CD4-positive, alpha-beta T cell (primary cell): ENCODE measurements around the gene PPM1F. TPM values are rescaled to one million over a fixed set of nuclear protein-coding genes. Genes with fewer than 3 reads are reported as not detected.

Experiments
- ATAC-seq: fragments of 200-7000 bp; cut with Tn5 transposase; one replicate; pipeline ENCODE4 v1.10.0; 2022; ENCODE audit warnings: mild to moderate bottlenecking; ENCODE audit not compliant: poor library complexity
- CTCF ChIA-PET: fragments of 350-600 bp; sonication (Branson Sonifier 250); formaldehyde crosslinking; loops from one replicate; lab custom pipeline; 2021; ENCODE audit warnings: antibody characterized with exemption, inconsistent platforms; lab: Charles Lee
- POLR2A ChIA-PET: fragments of 350-600 bp; sonication (Branson Sonifier 250); formaldehyde crosslinking; loops from one replicate; lab custom pipeline; 2021; ENCODE audit warnings: antibody characterized with exemption, inconsistent platforms; lab: Charles Lee
- DNase-seq, 14 experiments: peaks; one replicate each; pipeline ENCODE4 v3.0.0-alpha.2; 2013 to 2020; ENCODE audit warnings: mixed read lengths in 2 of 14
- H3K27ac ChIP-seq, 2 donors: one replicate each; pipeline versions ENCODE4 v1.5.1 to v1.7.0; 2013; ENCODE audit warnings: low read length in 2 of 2, low read depth in 1 of 2, mild to moderate bottlenecking in 1 of 2
- H3K27me3 ChIP-seq, 2 experiments: 1 replicate in 1 of 2; 2 replicates in 1 of 2; pipeline versions ENCODE4 v1.6.1 to v1.7.0; 2013; ENCODE audit warnings: low read length in 2 of 2, control low read depth in 1 of 2, mild to moderate bottlenecking in 1 of 2, moderate library complexity in 1 of 2; ENCODE audit not compliant: insufficient read depth in 2 of 2, control insufficient read depth in 1 of 2
- H3K36me3 ChIP-seq: one replicate; pipeline ENCODE4 v1.6.1; 2013; ENCODE audit warnings: low read length, control low read depth; ENCODE audit not compliant: insufficient read depth
- H3K4me1 ChIP-seq: one replicate; pipeline ENCODE4 v1.6.1; 2013; ENCODE audit warnings: low read length, control low read depth; ENCODE audit not compliant: insufficient read depth
- H3K4me3 ChIP-seq: one replicate; pipeline ENCODE4 v1.5.1; 2013; ENCODE audit warnings: mild to moderate bottlenecking, low read length, moderate library complexity
- H3K9me3 ChIP-seq, 2 experiments: 1 replicate in 1 of 2; 2 replicates in 1 of 2; pipeline versions ENCODE4 v1.6.1 to v1.7.0; 2013; ENCODE audit warnings: low read length in 2 of 2, mild to moderate bottlenecking in 2 of 2, control low read depth in 1 of 2, moderate library complexity in 1 of 2; ENCODE audit not compliant: control insufficient read depth in 1 of 2, insufficient read depth in 1 of 2
- H3K27ac Mint-ChIP-seq: one replicate; pipeline ENCODE4 v1.8.0; 2020; ENCODE audit warnings: mixed read lengths
- H3K27me3 Mint-ChIP-seq: one replicate; pipeline ENCODE4 v1.8.0; 2021; ENCODE audit warnings: mixed read lengths
- H3K36me3 Mint-ChIP-seq: one replicate; pipeline ENCODE4 v1.8.0; 2021; ENCODE audit warnings: low read depth, mixed read lengths
- H3K4me1 Mint-ChIP-seq: one replicate; pipeline ENCODE4 v1.8.0; 2021; ENCODE audit warnings: low read depth, mixed read lengths
- H3K4me3 Mint-ChIP-seq: one replicate; pipeline ENCODE4 v1.8.0; 2020; ENCODE audit warnings: mild to moderate bottlenecking, mixed read lengths
- H3K9me3 Mint-ChIP-seq: one replicate; pipeline ENCODE4 v1.8.0; 2020; ENCODE audit warnings: mixed read lengths
- CTCF ChIP-seq: fragments of 200-600 bp; IDR thresholded peaks from one replicate; pipeline ENCODE4 v1.8.0; 2022; ENCODE audit warnings: antibody characterized with exemption, mild to moderate bottlenecking
- intact Hi-C, 2 experiments: fragments of 100-400 bp; cut with DNase I in 1 of 2; cut with micrococcal nuclease in 1 of 2; formaldehyde crosslinking; loops; one replicate each; pipeline versions ENCODE4 v1.15.1 to v1.9.0; 2023 to 2025; cut with DNase I, micrococcal nuclease
- total RNA-seq, 174 experiments: library from RNA in 2 of 174; stranded (reverse) in 2 of 174; gene quantifications; one replicate each; pipeline ENCODE4 v1.2.3 and lab custom pipeline; 2021 to 2026

PPM1F gene
- total RNA-seq, 2 experiments from 2014 or later, result 18.0 to 18.3 TPM

DNA sequence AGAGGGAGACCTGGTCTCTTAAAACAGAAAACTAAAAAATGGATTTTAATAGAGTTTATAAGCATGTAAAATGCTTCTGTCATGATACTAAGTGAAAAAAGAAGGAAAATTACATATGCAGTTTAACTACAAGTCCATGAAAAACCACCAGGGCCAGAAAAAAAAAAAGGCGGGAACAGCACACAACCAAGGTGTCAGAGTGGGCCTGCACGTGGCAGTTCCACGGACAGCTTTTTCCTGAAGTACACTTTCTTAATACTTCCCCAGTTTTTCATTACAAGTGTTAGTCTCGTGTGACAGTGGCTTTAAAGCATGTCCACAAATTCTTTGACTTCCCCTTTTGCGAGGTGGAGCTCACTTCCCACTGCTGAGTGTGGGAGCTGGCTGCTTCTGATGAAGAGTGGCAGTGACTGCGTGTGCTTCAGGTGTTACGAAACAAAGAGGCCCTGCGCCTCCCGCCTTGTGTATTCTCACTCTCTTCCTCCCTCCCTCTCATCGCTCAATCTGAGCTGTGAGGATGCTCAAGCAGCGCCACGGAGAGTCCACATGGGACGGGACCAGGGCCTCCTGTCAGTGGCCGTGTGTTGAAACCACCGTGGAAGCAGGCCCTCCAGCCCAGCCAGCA lies 16.4 kb downstream of the PPM1F start:
- H3K9me3 ChIP-seq, result no peaks in the 10 kb centered on the region
- ATAC-seq (no peak), DNase-seq (peak in 3 of 14 experiments; percentile 17 to 75 (median 63))
- no peaks in the 10 kb centered on the region for H3K27me3 ChIP-seq
- ChIA-PET CTCF (interaction anchor here (8.0 kb wide), 1 partner anchor 16 kb away, joined by 117 read pairs; the partner anchor contains the start of gene PPM1F), POLR2A (no interaction called here)
- intact Hi-C loops, result no loop called here
- no peak for TF ChIP-seq CTCF
- no peak overlapping the region for H3K4me3 ChIP-seq
- peak overlapping the region in 1 of 2 donors; percentile 2 for H3K27ac ChIP-seq
- Mint-ChIP-seq H3K36me3 (peaks cover 31% of the 10 kb centered on the region), H3K4me1 (peaks cover 31% of the 10 kb centered on the region), H3K9me3 (no peaks in the 10 kb centered on the region), H3K27me3 (no peaks in the 10 kb centered on the region), H3K27ac (no peak overlapping the region), H3K4me3 (no peak overlapping the region)
- H3K4me1 ChIP-seq, result peaks cover 40% of the 10 kb centered on the region
- peaks cover 27% of the 10 kb centered on the region for H3K36me3 ChIP-seq

GRCh38 chr22:21933910-21934309 lies 18.7 kb downstream of the PPM1F start:
- no peak overlapping the region for H3K27ac Mint-ChIP-seq
- CTCF ChIA-PET, result no interaction called here
- H3K4me3 ChIP-seq, result no peak overlapping the region
- no peak overlapping the region for H3K27ac ChIP-seq
- H3K4me3 Mint-ChIP-seq, result no peak overlapping the region
- peaks cover 21% of the 10 kb centered on the region for H3K4me1 Mint-ChIP-seq
- peaks cover 21% of the 10 kb centered on the region for H3K4me1 ChIP-seq
- H3K36me3 ChIP-seq, result peaks cover 45% of the 10 kb centered on the region
- TF ChIP-seq CTCF, result no peak
- H3K27me3 Mint-ChIP-seq, result no peaks in the 10 kb centered on the region
- no peaks in the 10 kb centered on the region for H3K9me3 ChIP-seq
- intact Hi-C loops, result no loop called here
- no peaks in the 10 kb centered on the region for H3K9me3 Mint-ChIP-seq
- H3K27me3 ChIP-seq, result no peaks in the 10 kb centered on the region
- H3K36me3 Mint-ChIP-seq, result peaks cover 49% of the 10 kb centered on the region
- ATAC-seq (no peak), DNase-seq (no peak)
- POLR2A ChIA-PET, result no interaction called here

GRCh38 chr22:21933413-21933812 lies 19.2 kb downstream of the PPM1F start:
- H3K4me1 ChIP-seq, result peaks cover 16% of the 10 kb centered on the region
- TF ChIP-seq CTCF, result no peak
- Mint-ChIP-seq H3K36me3 (peaks cover 54% of the 10 kb centered on the region), H3K27me3 (no peaks in the 10 kb centered on the region), H3K4me1 (peaks cover 16% of the 10 kb centered on the region), H3K9me3 (no peaks in the 10 kb centered on the region), H3K27ac (no peak overlapping the region), H3K4me3 (no peak overlapping the region)
- no peak for ATAC-seq
- H3K36me3 ChIP-seq, result peaks cover 50% of the 10 kb centered on the region
- CTCF ChIA-PET, result no interaction called here
- H3K4me3 ChIP-seq, result no peak overlapping the region
- no peak for DNase-seq
- intact Hi-C loops, result no loop called here
- no peaks in the 10 kb centered on the region for H3K27me3 ChIP-seq
- POLR2A ChIA-PET, result no interaction called here
- no peaks in the 10 kb centered on the region for H3K9me3 ChIP-seq
- H3K27ac ChIP-seq, result no peak overlapping the region
